Trophoblast cell (in vitro differentiated cells and primary cell): Measurements from ENCODE around the gene RTP2.

ENCODE experiments used
- DNase-seq, 2 donors: peaks; one replicate each; pipeline ENCODE4 v3.0.0-alpha.2; 2016
- H2AFZ ChIP-seq: 2 replicates; pipeline ENCODE4 v1.6.1; 2013; ENCODE audit warnings: low read length, moderate library complexity, mild to moderate bottlenecking; ENCODE audit not compliant: insufficient read depth, poor library complexity
- H2AK5ac ChIP-seq: 2 replicates; pipeline ENCODE4 v1.6.1; 2013; ENCODE audit warnings: mild to moderate bottlenecking, low read length
- H2BK120ac ChIP-seq: 2 replicates; pipeline ENCODE4 v1.6.1; 2013; ENCODE audit warnings: low read length, mild to moderate bottlenecking, moderate library complexity; ENCODE audit not compliant: insufficient read depth, poor library complexity
- H2BK12ac ChIP-seq: 2 replicates; pipeline ENCODE4 v1.6.1; 2013; ENCODE audit warnings: mild to moderate bottlenecking, low read length, moderate library complexity
- H2BK5ac ChIP-seq: 2 replicates; pipeline ENCODE4 v1.6.1; 2013; ENCODE audit warnings: low read length, low read depth, moderate library complexity, mild to moderate bottlenecking; ENCODE audit not compliant: poor library complexity
- H3K14ac ChIP-seq: 2 replicates; pipeline ENCODE4 v1.6.1; 2013; ENCODE audit warnings: mild to moderate bottlenecking, low read length
- H3K18ac ChIP-seq: 2 replicates; pipeline ENCODE4 v1.6.1; 2013; ENCODE audit warnings: mild to moderate bottlenecking, low read length
- H3K23ac ChIP-seq: 2 replicates; pipeline ENCODE4 v1.6.1; 2013; ENCODE audit warnings: low read length
- H3K27ac ChIP-seq: 2 replicates; pipeline ENCODE4 v1.5.1; 2013; ENCODE audit warnings: low read depth, mild to moderate bottlenecking, inconsistent platforms, low read length, moderate library complexity
- H3K27me3 ChIP-seq: 2 replicates; pipeline ENCODE4 v1.6.1; 2013; ENCODE audit warnings: inconsistent platforms, mild to moderate bottlenecking, low read length, moderate library complexity; ENCODE audit not compliant: insufficient read depth
- H3K36me3 ChIP-seq, 2 experiments: 1 replicate in 1 of 2; 2 replicates in 1 of 2; pipeline ENCODE4 v1.6.1; 2013; ENCODE audit warnings: low read length in 2 of 2, mild to moderate bottlenecking in 2 of 2, moderate library complexity in 1 of 2; ENCODE audit not compliant: insufficient read depth in 2 of 2, control insufficient read depth in 1 of 2
- H3K4ac ChIP-seq: 2 replicates; pipeline ENCODE4 v1.6.1; 2013; ENCODE audit warnings: low read depth, mild to moderate bottlenecking, low read length, moderate library complexity
- H3K4me1 ChIP-seq, 2 experiments: 1 replicate in 1 of 2; 2 replicates in 1 of 2; pipeline ENCODE4 v1.6.1; 2013; ENCODE audit warnings: low read length in 2 of 2, mild to moderate bottlenecking in 2 of 2, moderate library complexity in 1 of 2; ENCODE audit not compliant: insufficient read depth in 2 of 2, control insufficient read depth in 1 of 2
- H3K4me2 ChIP-seq: 2 replicates; pipeline ENCODE4 v1.6.1; 2013; ENCODE audit warnings: inconsistent platforms, mild to moderate bottlenecking, low read length, moderate library complexity
- H3K4me3 ChIP-seq: 2 replicates; pipeline ENCODE4 v1.5.1; 2013; ENCODE audit warnings: mild to moderate bottlenecking, low read depth, low read length, inconsistent platforms
- H3K79me1 ChIP-seq: one replicate; pipeline ENCODE4 v1.6.1; 2013; ENCODE audit warnings: low read length
- H3K79me2 ChIP-seq: 2 replicates; pipeline ENCODE4 v1.6.1; 2013; ENCODE audit warnings: low read length, mild to moderate bottlenecking; ENCODE audit not compliant: control insufficient read depth, insufficient read depth, poor library complexity
- H3K9ac ChIP-seq: 2 replicates; pipeline ENCODE4 v1.6.1; 2013; ENCODE audit warnings: mild to moderate bottlenecking, low read length
- H3K9me3 ChIP-seq: 2 replicates; pipeline ENCODE4 v1.6.1; 2013; ENCODE audit warnings: low read depth, mild to moderate bottlenecking, control low read depth, inconsistent platforms, low read length; ENCODE audit not compliant: insufficient read depth
- H4K12ac ChIP-seq: 2 replicates; pipeline ENCODE4 v1.6.1; 2013; ENCODE audit warnings: low read depth, mild to moderate bottlenecking, low read length, moderate library complexity
- H4K8ac ChIP-seq: 2 replicates; pipeline ENCODE4 v1.6.1; 2013; ENCODE audit warnings: low read depth, mild to moderate bottlenecking, low read length, moderate library complexity
- H4K91ac ChIP-seq: one replicate; pipeline ENCODE4 v1.6.1; 2013; ENCODE audit warnings: low read depth, mild to moderate bottlenecking, low read length, moderate library complexity
- WGBS: extraction: QIAGEN DNeasy Blood & Tissue Kit; methylation state at CpG from one replicate; pipeline ENCODE4 v1.1.7; 2013; ENCODE audit warnings: missing lambda C conversion rate; ENCODE audit not compliant: insufficient read length, insufficient coverage; ENCODE audit errors: extremely low coverage; 5-methylcytosine and 5-hydroxymethylcytosine counted together

RTP2 gene

GRCh38 chr3:187728248-187728647, 25.9 kb upstream of the RTP2 start:
- Histone ChIP-seq H2BK120ac (no peak overlapping the region), H3K27me3 (no peaks in the 10 kb centered on the region), H2BK5ac (no peak overlapping the region), H3K9ac (no peak overlapping the region), H3K4me2 (no peak overlapping the region), H3K18ac (no peak overlapping the region), H3K9me3 (peaks cover 1% of the 10 kb centered on the region), H3K27ac (no peak overlapping the region), H3K79me1 (no peaks in the 10 kb centered on the region), H3K4ac (no peak overlapping the region), H3K36me3 (peaks cover 39 to 65% of the 10 kb centered on the region in 2 experiments), H4K12ac (no peak overlapping the region), H4K8ac (no peak overlapping the region), H2AK5ac (no peak overlapping the region), H3K79me2 (no peaks in the 10 kb centered on the region), H3K4me3 (no peak overlapping the region), H2BK12ac (no peak overlapping the region), H4K91ac (no peak overlapping the region), H3K4me1 (no peaks in the 10 kb centered on the region), H3K23ac (no peak overlapping the region), H2AFZ (no peak overlapping the region), H3K14ac (no peak overlapping the region)
- DNase-seq = no peak
- WGBS = no CpG with 5 or more reads among the region's 8 CpGs

GRCh38 chr3:187726564-187726963, 24.2 kb upstream of the RTP2 start:
- H4K8ac ChIP-seq = no peak overlapping the region
- no peak overlapping the region for H3K9ac ChIP-seq
- no peak overlapping the region for H2BK5ac ChIP-seq
- H4K91ac ChIP-seq = no peak overlapping the region
- no peak overlapping the region for H2AK5ac ChIP-seq
- no peaks in the 10 kb centered on the region for H3K79me1 ChIP-seq
- H3K4me2 ChIP-seq = no peak overlapping the region
- no peak overlapping the region for H3K4me3 ChIP-seq
- H3K4ac ChIP-seq = no peak overlapping the region
- H3K36me3 ChIP-seq = peaks cover 42 to 67% of the 10 kb centered on the region in 2 experiments
- H3K23ac ChIP-seq = no peak overlapping the region
- no peak overlapping the region for H2BK12ac ChIP-seq
- no peaks in the 10 kb centered on the region for H3K4me1 ChIP-seq
- H3K27ac ChIP-seq = no peak overlapping the region
- WGBS = no CpG with 5 or more reads among the region's 13 CpGs
- H3K9me3 ChIP-seq = peaks cover 1% of the 10 kb centered on the region
- H4K12ac ChIP-seq = no peak overlapping the region
- H3K79me2 ChIP-seq = no peaks in the 10 kb centered on the region
- no peak overlapping the region for H3K14ac ChIP-seq
- DNase-seq = no peak
- H2AFZ ChIP-seq = no peak overlapping the region
- no peak overlapping the region for H2BK120ac ChIP-seq
- no peak overlapping the region for H3K18ac ChIP-seq
- no peaks in the 10 kb centered on the region for H3K27me3 ChIP-seq

GRCh38 chr3:187725653-187726370, 23.5 kb upstream of the RTP2 start:
- Histone ChIP-seq H2AK5ac (no peak overlapping the region), H3K9ac (no peak overlapping the region), H3K27ac (no peak overlapping the region), H2BK120ac (no peak overlapping the region), H3K36me3 (peaks cover 43 to 66% of the 10 kb centered on the region in 2 experiments), H2BK12ac (no peak overlapping the region), H3K14ac (no peak overlapping the region), H3K23ac (no peak overlapping the region), H3K79me2 (no peaks in the 10 kb centered on the region), H3K4me1 (no peaks in the 10 kb centered on the region), H3K4ac (no peak overlapping the region), H4K91ac (no peak overlapping the region), H3K9me3 (peaks cover 1% of the 10 kb centered on the region), H2AFZ (no peak overlapping the region), H4K12ac (no peak overlapping the region), H2BK5ac (no peak overlapping the region), H4K8ac (no peak overlapping the region), H3K79me1 (no peaks in the 10 kb centered on the region), H3K27me3 (no peaks in the 10 kb centered on the region), H3K18ac (no peak overlapping the region), H3K4me2 (no peak overlapping the region), H3K4me3 (no peak overlapping the region)
- DNase-seq = no peak
- no CpG with 5 or more reads among the region's 7 CpGs for WGBS

- no CpG with 5 or more reads among the region's 22 CpGs for WGBS
- peaks cover 43 to 65% of the 10 kb centered on the region in 2 experiments for H3K36me3 ChIP-seq
- H2AFZ ChIP-seq = no peak overlapping the region
- H4K12ac ChIP-seq = no peak overlapping the region
- no peak overlapping the region for H3K14ac ChIP-seq
- H3K23ac ChIP-seq = no peak overlapping the region
- no peaks in the 10 kb centered on the region for H3K4me1 ChIP-seq
- H2BK5ac ChIP-seq = no peak overlapping the region
- H3K4me3 ChIP-seq = no peak overlapping the region
- peaks cover 1% of the 10 kb centered on the region for H3K9me3 ChIP-seq
- no peak overlapping the region for H4K8ac ChIP-seq
- H3K18ac ChIP-seq = no peak overlapping the region
- no peak overlapping the region for H3K27ac ChIP-seq
- no peak overlapping the region for H3K4ac ChIP-seq
- no peaks in the 10 kb centered on the region for H3K79me2 ChIP-seq
- DNase-seq = no peak
- H3K4me2 ChIP-seq = no peak overlapping the region
- H3K9ac ChIP-seq = no peak overlapping the region
- no peak overlapping the region for H2BK120ac ChIP-seq
- no peaks in the 10 kb centered on the region for H3K27me3 ChIP-seq
- H2AK5ac ChIP-seq = no peak overlapping the region
- no peak overlapping the region for H2BK12ac ChIP-seq
- H3K79me1 ChIP-seq = no peaks in the 10 kb centered on the region
- H4K91ac ChIP-seq = no peak overlapping the region
Observed at GRCh38 chr3:187725224-187725623, 22.9 kb upstream of the RTP2 start.
